T-helper 2 cell (primary cell): ENCODE data around the gene ZMYND15.

Experiments used
- DNase-seq, 5 experiments: peaks; one replicate each; pipeline versions ENCODE4 v3.0.0 to v3.0.0-alpha.2; 2012 to 2022

ZMYND15 gene

GRCh38 chr17:4742629-4743028 is 3.0 kb downstream of the ZMYND15 start:
- DNase-seq: no peak

- no peak for DNase-seq
Observed at GRCh38 chr17:4743216-4743615, 3.6 kb downstream of the ZMYND15 start.

DNA sequence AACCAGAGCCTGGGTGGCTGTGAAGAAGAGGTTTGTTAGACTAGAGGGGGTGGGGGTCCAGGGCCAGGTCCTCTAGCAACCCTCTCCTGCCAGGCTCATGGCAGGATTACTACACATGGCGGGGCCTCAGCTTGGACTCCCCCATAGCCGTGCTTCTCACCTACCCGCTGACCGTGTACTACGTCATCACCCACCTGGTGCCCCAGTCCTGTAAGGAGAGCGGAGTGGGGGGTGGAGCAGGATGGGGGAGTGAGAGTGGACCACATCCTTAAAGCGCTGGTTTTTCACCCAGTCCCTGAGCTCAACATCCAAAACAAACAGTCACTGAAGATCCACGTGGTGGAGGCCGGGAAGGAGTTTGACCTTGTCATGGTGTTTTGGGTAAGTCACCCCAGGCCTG is 4.3 kb downstream of the ZMYND15 start:
- no peak for DNase-seq

- no peak for DNase-seq
Observed at GRCh38 chr17:4744999-4745969, 5.7 kb downstream of the ZMYND15 start.

- DNase-seq: peak in 2 of 5 experiments; percentile 6 to 84
Observed at GRCh38 chr17:4747847-4748246, 8.2 kb downstream of the ZMYND15 start.

- DNase-seq: no peak
Observed at GRCh38 chr17:4748686-4749085, 9.1 kb downstream of the ZMYND15 start.

DNA sequence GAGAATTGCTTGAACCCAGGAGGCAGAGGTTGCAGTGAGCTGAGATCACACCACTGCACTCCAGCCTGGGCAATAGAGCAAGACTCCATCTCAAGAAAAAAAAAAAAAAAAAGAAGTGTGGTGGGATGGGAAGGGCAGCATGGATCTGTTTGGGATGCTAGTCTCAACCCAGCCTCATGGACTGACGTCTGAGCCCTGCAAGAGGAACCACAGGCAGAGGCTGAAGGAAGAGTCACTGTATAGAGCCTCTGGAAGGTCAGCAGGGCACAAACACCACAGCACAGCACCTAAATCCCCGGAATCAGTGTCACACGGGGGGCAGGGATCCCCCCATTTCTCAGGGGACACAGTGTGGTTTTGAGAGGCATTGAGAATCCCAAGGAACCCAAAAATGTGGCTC is 11.0 kb downstream of the ZMYND15 start:
- DNase-seq: no peak

- no peak for DNase-seq
Observed at GRCh38 chr17:4751932-4752331, 12.3 kb downstream of the ZMYND15 start.

- no peak for DNase-seq
Observed at GRCh38 chr17:4753392-4753791, 13.8 kb downstream of the ZMYND15 start.

GRCh38 chr17:4759776-4760236 is 20.2 kb downstream of the ZMYND15 start:
- DNase-seq: no peak

DNA sequence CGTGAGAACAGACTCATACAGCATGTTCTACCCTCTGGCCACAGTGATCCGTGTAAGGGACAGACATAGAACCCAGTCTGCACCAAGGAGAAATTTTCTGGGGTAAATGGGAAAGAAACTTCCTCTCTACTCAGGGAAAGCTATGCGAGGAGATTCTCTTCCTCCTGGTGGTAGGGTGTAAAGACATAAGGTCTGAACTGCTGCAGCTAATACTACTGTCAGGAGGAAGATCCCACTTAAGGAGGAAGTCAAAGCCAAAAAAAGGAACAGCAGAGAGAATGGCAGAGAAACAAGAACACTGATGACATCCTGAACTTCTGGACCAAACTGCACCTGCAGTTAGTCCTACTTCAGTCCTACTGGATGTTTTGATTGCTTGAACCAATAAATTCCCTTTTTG is 25.0 kb downstream of the ZMYND15 start:
- no peak for DNase-seq

- DNase-seq: no peak
Observed at GRCh38 chr17:4766201-4766600, 26.6 kb downstream of the ZMYND15 start.

DNA sequence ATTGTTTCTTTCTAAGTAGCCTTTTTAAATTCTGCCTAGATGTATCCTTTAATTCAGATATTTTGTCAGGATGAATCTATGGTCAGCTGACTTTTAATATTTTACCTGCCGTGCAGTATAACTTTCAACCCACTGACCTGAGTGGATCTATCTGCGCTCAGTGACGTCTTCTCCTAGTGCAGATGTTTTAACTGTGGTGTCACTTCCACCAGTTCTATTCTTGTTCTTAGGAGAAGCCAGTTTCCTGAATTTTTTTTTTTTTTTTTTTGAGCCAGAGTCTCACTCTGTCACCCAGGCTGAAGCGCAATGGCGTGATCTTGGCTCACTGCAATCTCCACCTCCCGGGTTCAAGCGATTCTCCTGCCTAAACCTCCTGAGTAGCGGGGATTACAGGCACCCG is 27.1 kb downstream of the ZMYND15 start:
- DNase-seq: no peak

- no peak for DNase-seq
Observed at GRCh38 chr17:4768298-4768697, 28.7 kb downstream of the ZMYND15 start.

DNA sequence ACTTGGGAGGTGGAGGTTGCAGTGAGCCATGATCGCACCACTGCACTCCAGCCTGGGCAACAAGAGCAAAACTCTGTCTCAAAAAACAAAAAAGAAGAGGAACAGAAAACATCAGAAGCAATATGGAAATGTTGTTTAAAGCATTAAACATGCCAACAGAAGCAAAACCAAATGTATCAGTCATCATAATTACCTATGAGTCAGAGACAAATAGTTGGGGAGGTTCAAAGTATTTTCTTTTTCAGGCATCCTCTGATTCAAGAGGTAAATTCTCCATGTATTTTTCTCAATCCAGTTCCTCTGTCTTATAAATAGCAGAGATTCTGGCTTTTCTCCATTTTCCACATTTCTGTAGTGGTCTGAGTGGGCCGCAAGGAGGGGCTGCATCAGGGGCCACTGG is 30.0 kb downstream of the ZMYND15 start:
- DNase-seq: no peak

DNA sequence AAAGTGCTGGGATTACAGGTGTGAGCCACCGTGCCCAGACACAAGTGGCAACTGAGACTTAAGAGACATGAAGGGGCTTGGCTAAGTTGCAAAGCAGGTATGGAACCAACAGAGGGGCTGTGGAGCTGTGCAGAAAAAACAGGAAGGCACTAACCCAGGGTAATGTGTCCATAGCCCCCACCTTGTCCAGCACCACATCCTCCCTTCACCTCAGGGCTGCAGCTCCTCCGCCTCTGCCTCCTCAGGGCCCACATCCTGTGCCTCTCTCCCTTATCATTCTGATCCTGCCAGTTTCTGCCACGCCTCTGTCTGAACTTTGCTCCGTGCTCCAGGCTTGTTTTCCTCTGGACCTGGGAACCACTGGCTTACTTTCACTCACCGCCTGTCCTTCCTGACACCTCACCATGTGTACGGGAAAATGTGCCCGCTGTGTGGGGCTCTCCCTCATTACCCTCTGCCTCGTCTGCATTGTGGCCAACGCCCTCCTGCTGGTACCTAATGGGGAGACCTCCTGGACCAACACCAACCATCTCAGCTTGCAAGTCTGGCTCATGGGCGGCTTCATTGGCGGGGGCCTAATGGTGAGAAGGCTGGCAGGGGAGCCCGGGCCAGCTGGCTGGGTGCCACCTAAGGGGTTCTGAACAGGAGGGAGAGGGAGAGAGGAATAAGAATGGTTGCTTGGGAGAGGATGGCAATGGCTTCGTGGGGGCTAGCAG is 32.0 kb downstream of the ZMYND15 start, which contains the start of gene TM4SF5:
TM4SF5 (plus strand) TSS at position 368 of the 716 bp plus-strand sequence; CDS start at position 405, 37 bp downstream.
- DNase-seq: peak in 1 of 5 experiments; percentile 83

GRCh38 chr17:4772235-4772613 is 32.6 kb downstream of the ZMYND15 start:
- no peak for DNase-seq

GRCh38 chr17:4777969-4778760 is 38.5 kb downstream of the ZMYND15 start:
- no peak for DNase-seq

DNA sequence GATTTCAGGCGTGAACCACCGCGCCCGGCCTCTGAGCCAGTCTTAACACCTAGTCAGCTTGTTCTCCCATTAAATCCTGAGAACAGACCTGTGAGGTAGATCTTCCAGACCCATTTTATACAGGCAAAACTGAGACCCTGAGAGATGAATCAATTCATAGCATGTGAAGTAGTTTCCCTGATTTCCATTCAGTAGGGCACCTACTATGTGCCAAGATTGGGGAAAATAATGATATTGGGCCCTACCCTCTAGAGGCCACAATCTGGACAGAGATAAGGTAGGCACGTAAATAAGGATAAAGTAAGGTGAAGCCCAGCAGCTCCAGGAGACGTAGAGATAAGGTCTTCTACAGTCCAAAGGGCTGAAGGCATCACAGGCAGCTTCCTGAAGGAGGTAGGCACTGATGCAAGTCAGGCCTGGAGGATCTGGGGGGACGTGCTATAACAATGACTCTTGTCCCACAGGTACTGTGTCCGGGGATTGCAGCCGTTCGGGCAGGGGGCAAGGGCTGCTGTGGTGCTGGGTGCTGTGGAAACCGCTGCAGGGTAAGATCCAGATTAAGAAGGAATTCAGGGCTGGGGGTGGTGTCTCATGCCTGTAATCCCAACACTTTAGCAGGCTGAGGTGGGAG is 40.8 kb downstream of the ZMYND15 start:
- DNase-seq: no peak

GRCh38 chr17:4782652-4783051 is 43.0 kb downstream of the ZMYND15 start:
- peak in 1 of 5 experiments; percentile 24 for DNase-seq

DNA sequence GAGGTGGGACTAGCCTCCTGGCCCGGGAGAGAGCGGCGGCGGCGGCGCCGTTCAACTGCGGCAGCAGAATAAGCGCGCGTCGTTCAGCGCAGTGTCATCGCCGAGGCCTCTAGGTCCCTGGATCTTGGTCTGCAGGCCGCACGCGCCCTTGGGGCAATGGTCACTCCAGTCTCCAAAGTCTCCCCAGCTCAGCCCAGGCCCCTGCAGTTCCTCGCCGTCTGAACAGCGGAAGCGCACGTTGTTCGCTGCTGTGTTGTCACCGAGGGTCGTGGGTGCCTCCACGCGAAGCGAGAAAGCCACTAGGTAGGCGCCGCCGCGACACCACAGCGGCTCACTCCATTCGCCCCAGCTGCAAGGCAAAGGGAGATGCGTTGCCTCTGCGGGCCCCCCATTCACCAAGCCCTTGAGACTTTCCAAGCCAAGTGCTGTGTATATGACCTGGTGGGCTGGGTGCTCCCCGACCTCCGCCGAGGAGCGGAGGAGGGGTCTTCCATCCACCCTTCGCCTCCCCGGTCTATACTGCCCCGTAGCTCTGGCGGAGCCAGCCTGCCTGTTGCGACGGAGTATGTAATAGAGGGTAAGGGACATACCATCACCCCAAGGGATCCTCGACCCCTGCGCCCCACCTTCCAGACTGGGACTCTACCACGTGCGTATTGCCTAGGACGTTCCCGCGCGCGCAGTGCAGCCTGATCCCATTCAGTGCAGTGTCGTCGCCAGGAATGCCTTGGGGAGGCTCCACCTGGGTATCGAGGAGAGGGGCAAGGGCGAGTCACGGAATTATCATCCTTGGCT is 45.9 kb downstream of the ZMYND15 start:
- peak in 2 of 5 experiments; percentile 12 to 20 for DNase-seq
